ENCODE data around the gene A4GALT.

A4GALT gene

DNA sequence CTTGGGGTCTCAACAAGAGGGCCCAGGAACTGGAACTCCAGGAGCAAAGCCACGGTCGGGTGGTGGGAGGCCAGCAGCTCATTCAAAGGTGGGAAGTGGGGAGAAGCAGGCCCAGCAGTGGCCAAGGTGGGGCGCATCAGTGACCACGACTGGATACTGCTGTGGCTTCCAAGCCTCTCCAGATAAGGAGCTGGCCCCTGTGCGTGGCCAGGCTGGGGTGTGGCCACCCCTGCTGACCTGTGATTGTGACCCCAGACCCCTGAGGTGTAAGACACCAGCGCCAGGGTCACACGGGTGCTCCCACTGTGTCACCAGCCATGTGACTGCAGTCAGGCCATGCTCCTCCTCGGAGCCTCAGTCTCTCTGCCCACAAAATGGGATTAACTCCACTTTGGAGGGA, 20.3 kb downstream of the A4GALT start:
- no peak for DNase-seq (ENCODE audit: low spot score)
- TF ChIP-seq CTCF (IDR thresholded peaks at IDR 0.05; ENCODE audit: extremely low read depth, missing control alignments) = no peak

- DNase-seq (ENCODE audit: low spot score) = no peak
- no peak for TF ChIP-seq CTCF (IDR thresholded peaks at IDR 0.05; ENCODE audit: extremely low read depth, missing control alignments)
Observed at GRCh38 chr22:42699976-42700352, 20.7 kb downstream of the A4GALT start.

DNA sequence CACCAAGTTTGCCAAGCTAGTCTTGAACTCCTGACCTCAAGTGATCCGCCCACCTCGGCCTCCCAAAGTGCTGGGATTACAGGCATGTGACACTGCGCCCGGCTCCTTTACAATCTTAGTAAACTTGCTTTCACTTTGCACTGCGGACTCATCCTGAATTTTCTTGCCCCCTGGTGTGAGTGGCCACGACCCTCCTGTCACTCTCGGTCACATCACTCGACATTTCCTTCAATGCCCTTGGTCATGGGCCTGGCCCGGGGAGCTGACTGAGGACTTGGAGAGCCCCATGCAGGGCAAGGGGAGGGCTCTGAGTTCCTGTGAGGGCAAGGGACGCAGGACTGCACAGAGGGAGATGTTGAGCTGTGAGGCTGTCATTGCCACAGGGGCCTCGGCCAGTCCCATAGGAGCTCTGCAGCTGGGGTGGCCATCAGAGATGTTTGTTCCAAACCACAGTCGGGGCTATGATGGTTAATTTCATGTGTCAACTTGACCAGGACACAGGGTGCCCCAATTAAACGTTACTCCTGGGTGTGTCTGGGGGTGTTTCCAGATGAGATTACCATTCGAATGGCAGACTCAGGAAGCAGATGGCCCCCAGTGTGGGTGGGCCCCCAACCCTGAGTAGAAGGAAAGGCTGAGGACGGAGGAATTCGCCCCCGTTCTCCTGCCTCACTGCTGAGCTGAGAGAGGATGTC, 21.2 kb downstream of the A4GALT start:
- no peak for DNase-seq (ENCODE audit: low spot score)
- no peak for TF ChIP-seq CTCF (IDR thresholded peaks at IDR 0.05; ENCODE audit: extremely low read depth, missing control alignments)

DNA sequence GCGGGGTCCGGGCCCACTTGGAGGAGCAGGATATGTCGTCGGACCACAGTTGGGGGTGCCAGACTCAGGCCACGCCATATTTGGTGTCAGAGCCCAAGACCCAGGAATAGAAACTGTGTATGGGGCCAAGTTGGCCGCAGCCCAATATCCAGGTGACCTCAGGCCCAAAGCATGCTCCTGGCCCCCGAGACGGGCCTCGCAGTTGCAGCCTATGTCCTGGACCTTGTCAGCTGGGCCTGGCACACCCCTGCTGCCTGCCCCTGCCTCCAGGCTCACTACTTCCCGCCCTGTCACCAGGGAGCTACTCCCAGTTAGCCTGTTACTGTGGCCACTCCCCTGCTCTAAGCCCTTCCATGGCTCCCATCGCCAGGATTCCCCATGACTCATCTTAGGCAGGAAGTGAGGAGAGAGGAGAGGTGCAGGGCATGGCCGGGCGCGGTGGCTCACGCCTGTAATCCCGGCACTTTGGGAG, 23.1 kb downstream of the A4GALT start:
- no peak for DNase-seq (ENCODE audit: low spot score)
- TF ChIP-seq CTCF (IDR thresholded peaks at IDR 0.05; ENCODE audit: extremely low read depth, missing control alignments) = no peak

GRCh38 chr22:42696331-42696967, 24.2 kb downstream of the A4GALT start:
- no peak for TF ChIP-seq CTCF (IDR thresholded peaks at IDR 0.05; ENCODE audit: extremely low read depth, missing control alignments)
- DNase-seq (ENCODE audit: low spot score) = no peak

GRCh38 chr22:42695294-42695693, 25.4 kb downstream of the A4GALT start:
- DNase-seq (ENCODE audit: low spot score) = no peak
- TF ChIP-seq CTCF (IDR thresholded peaks at IDR 0.05; ENCODE audit: extremely low read depth, missing control alignments) = no peak

DNA sequence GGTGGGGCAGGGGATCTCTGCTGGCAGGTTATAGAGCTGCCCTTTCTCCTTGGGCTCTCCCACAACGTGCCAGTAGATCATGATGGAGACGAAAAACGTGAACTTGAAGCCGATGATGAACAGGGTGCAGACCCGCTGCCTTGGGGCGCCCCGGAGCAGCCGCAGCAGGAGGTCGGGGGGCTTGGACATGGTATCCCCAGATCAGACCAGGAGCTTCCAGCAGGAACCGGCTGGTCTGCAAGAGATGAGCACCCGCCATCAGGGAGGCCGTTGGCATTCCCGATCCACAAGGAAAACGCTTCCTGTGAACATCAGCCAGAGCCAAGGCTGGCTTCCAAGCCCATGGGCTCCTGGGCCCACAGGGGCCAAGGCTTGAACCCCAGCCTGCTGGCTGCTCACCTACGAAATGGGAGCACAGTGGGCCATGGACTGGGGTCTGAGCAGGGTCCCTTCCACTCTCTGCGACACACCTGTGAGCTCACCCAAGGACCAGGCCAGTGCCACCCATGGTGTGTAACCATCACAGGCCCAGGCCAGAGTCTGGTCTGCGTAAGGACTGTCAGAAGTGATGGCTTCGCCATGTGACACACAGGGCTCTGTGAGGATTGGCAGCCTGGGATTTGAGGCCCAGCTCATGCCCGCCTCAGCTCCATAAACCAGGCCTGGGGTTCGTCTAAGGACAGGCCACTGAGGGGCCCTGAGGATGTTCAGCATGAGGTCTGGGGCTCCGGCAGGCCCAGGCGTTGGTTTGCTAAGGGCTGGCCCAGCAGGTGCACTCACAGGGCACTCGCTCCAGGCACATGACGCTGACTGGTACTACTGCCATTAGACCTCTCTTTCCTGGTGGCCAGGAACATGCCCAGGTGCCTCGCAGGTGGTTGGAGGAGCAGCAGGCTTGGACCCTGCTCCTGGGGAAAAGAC, 26.6 kb downstream of the A4GALT start:
- no peak for TF ChIP-seq CTCF (IDR thresholded peaks at IDR 0.05; ENCODE audit: extremely low read depth, missing control alignments)
- no peak for DNase-seq (ENCODE audit: low spot score)

Measured in GM20000 (cell line).